Fibroblast of skin of back (primary cell): Measurements from ENCODE around the gene AGAP1.

Experiments
- DNase-seq: peaks from one replicate; pipeline ENCODE4 v3.0.0-alpha.2; 2013

AGAP1 gene

DNA sequence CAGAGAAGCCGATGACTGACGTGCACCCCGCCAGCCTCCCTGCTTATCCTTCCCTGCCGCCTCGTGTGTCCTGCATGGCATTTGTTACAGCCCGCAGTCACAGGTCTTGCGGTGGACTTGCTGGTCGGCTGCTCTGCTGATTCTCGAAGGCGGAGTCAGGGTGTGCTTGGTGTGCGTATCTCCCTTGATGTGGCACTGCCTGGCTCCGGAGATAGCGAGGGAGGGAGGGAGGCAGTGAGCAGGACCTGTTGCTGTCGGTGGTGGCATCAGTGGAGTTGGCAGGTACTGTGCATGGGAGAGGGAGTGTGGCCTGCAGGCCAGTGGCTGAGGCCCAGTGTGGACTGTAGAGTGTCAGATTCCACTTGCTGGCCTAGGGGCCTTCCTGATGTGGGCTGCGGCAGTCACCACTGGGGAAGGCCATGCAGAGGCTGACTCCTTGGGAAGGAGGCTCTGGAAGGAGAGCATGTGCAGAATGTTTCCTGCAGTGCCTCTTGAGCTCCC is 198.9 kb downstream of the AGAP1 start:
- no peak for DNase-seq

DNA sequence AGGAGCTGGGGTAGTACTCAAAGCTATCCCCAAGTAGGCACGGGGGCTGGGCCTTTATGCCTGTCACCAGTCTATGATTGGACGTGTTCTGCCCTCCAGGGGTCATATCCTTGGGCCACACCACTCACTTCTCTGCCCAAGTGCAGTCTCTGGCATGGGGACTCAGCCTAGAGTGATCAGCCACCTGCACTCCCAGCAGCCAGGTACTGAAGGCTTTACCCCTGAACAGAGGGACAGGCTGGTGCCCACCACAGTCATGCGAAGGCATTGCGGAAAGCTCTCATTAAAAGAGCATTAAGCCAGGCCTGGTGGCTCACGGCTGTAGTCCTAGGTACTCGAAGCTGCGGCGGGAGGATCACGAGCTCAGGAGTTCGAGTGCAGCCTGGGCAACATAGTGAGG is 199.4 kb downstream of the AGAP1 start:
- DNase-seq: no peak

DNA sequence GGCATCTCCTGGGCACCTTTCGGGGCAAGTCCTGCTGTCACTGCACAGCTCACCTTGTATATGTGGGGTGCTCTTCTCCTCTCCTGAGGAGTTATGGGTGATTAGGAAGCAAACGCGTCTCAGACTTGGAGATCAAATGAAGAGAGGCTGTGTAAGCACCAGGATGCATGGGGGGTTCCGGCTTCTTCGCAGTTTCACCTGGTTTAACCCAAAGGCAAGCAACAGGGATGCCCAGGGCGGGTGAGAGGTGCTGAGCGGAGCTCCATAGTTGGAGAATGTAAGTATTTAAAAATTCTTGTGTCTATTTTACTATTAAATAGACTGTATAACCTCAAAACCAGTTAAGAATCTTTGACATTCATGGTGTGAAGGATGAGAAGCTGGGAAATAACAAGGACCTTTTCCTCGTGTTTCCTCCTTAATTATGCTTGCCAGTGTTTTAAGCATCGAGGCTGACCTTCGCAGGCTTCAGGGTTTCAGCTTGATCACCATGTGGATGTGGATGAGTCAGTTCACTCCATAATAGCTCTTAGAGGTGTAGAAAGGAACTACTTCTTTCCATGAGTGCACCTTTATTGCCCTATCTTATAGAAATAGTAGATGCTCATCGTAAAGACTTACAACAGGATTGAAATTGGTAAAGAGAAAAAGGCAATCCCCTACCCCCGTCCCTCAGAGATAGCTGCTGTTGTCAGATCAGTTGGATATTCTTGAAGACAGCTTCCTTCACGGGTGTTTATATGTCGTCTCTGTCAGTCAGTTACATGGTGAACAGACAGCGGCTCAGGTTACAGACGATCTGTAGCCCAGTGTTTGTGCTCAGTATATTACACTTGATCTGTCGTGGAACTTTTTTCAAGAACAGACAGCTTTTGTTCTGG is 201.1 kb downstream of the AGAP1 start:
- DNase-seq: no peak

DNA sequence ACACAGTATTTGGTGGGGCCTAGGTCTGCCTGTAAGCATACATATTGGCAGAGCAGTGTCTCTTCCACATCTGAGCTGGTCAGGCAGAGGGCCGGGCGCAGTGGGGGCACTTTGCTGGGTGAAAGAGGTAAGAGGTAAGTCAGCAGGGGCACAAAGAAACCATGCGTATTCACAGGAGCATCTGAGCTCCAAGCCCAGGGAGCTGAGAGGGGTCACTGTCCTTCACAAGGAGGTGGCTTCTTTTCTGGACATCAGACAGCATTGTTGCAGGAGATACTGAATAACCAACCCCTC is 201.7 kb downstream of the AGAP1 start:
- no peak for DNase-seq

DNA sequence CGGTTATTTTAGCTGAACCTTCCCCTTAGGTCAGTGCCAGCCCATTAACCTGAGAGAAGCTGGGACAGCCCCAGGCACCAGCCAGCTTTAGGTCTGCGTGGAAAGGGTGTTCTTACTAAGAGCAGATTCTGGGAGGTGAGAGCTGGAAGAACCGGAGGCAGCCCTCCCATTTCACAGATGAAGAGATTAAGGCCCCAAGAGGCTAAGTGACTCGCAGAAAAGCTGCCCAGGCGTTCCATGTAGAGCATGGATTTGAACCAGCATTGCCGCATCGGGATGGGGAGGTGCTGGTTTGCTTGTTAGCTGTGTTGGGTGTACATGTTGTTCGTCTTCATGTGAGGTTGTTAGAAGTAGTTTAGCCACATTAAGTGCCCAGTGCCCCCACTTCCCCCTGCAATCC is 203.2 kb downstream of the AGAP1 start:
- no peak for DNase-seq

DNA sequence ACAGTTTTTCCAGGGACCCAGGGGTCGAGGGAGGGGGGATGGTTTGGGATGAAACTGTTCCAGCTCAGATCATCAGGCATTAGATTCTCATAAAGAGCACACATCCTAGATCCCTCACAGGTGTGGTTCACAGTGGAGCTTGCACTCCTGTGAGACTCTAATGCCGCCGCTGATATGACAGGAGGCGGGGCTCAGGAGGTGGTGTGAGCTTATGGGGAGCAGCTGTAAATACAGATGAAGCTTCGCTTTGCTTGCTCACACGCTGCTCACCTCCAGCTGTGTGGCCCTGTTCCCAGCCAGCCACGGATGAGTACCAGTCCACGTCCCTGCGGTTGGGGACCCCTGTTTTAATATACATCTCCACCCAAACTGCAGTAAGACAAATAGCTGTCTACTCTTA is 204.2 kb downstream of the AGAP1 start:
- no peak for DNase-seq

DNA sequence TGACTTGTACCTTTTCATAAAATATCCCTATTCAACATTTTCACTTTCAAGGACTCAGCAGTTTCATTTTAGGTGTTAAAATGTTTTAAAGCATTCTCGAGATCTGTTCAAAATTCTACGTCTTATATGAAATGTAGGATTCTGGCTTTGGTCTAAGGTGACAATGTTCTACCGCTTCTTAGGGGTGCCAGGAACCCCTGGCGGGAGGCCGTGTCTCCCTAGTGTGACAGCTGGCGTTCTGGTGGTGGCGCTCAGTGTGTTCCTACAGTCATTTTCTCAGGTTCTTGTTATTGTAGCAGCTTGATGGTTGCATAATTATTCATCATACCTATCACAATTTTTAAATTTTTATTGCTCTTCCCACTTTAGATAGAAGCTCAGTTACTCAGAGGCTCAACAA is 204.6 kb downstream of the AGAP1 start:
- DNase-seq: no peak

DNA sequence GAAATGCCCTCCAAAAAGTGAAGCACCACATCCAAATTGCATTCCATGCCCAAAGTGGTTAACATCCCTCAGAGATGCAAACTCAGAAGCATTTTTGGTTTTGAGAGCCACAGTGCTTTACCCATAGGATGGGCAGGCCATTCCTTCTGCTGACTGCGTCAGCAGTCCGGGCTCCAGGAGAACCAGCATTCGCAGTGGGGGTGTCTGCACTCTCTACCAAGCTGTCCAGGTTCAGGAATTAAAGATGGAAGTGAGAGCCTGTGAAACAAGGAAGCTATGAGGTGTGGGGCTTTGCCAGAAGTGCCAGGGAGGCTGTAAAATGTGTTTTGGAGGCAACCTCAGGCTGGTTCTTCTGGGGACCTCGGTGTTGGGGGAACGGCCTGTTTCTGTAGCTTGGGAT is 205.7 kb downstream of the AGAP1 start:
- DNase-seq: no peak

DNA sequence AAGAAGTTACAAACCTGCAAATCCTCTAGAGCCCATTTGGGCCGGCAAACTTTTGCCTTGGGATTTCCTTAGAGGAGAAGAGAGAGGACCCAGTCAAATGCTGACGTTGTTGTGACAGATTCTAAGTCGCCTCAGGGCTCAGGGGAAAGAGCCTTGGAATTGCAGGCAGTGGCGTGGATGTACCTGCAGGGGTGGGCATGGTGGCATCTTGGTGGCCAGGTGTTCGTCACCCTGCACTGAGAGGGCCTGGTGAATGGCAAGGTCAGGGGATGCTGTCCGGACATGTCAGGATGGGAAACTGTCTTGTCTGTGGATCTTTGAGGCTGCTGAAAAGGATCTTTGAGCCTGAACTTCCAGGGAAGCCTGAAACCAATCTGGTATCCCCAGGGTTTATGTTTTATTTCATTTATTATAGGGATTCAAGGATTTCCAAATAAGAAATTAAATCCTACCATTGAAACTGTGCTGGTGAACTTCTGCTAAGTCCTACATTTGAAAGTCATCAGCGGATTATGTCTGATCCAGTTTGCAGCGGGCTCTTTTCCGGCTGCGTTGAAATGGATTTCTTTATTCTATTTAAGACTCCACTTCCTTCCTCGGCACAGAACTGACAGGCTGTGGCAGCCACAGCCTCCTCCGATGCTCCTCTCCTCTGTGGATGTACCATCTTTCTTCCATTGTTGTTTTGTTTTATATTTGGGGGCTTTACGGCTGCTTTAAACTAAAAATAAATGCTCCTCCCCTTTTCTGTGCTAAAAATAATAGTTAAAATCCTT is 207.6 kb downstream of the AGAP1 start:
- no peak for DNase-seq

DNA sequence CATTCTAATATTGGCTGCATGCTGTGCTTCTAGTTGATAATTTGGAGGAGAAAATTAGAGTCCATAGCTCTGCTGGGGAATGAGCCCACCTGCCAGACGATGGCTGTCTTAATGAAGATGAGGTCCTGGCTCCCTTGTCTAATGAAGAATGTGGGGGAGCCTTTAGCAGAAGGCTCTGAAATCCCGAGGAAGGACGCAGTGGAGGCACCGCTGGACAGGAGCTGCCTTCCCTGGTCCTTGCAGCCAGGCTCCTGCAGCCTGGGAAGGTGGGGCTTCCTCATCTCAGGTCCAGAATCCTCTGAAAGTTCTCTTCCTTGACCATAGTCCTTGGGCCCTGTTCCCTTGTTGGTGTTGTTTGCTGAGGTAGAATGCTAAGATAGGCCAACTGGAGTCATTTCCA is 208.3 kb downstream of the AGAP1 start:
- DNase-seq: no peak

DNA sequence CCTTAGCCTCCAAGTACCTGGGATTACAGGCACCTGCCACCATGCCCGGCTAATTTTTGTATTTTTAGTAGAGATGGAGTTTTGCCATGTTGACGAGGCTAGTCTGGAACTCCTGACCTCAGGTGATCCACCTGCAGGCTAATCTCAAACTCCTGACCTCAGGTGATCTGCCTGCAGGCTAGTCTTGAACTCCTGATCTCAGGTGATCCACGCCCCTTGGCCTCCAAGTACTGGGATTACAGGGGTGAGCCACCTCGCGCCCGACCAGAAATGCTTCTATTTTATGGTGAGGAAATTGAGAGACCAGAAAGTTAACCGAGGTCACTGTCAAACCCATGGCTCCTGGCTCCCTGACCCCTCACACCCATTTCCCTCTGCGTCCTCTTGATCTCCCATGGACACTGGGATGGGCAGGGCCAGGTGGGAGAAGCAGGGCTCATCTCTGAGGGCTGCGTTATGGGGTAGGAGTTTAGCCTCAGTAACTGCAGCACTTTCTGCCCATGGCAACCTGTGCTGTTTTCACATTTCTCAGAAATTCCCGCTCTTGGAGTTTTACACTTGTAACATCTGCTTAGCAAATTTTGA is 210.0 kb downstream of the AGAP1 start:
- DNase-seq: no peak

DNA sequence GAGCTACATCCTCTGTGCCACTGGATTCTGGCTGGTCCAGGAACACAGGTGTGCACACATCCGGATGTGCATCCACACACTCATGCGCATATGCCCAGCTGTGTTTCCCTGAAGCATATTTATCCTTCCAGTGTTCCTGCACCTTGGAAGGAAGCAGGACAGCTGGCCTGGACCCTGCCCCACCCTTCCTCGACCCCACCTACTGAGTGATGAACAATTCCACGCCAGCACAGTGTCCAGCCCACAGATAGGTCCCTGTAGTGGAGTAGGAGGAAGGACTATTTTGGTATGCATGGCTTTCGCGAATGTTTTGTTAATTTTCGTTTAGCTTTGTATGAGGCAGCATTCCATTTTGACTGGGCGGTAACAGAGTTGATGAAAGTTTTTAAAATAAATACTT is 211.5 kb downstream of the AGAP1 start:
- peak; percentile 16 for DNase-seq

DNA sequence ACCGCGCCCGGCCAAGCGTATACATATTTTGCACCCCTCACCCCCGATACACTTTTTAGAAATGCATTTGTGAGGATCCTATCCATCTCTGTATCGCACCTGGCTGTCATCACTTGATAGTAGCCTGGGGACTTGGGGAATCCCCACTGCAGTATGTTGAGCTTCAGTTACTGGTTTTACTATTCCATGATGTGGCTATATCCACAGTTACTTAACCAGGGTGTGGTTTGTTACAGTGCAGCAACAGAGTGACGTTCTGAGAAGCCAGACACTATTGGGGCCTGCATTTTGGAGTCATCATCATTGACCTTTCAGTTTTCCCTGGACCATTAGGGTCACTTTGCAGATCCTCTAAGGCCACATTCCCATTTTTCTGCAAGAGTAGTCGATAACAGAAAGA is 212.7 kb downstream of the AGAP1 start:
- DNase-seq: no peak

DNA sequence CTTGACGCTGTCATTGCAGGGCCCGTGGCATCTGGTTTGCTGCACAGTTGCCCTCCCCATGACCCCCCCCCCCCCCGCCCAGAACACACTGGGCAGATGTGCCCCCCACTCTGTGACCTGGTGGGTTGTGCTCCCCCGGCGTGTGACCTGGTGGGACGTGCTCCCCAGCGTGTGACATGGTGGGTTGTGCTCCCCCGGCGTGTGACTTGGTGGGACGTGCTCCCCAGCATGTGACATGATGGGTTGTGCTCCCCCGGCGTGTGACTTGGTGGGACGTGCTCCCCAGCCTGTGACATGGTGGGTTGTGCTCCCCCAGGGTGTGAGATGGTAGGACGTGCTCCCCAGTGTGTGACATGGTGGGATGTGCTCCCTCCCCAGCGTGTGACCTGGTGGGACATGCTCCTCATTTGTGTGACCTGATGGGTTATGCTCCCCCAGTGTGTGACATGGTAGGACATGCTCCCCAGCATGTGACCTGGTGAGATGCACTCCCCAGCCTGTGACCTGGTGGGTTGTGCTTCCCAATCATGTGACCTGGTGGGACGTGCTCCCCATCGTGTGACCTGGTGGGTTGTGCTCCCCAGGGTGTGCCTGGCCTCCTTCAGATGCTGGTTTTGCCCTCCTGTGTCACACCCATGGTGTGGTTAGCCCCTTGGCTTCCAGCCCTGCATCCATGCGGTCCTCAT is 213.7 kb downstream of the AGAP1 start:
- no peak for DNase-seq

DNA sequence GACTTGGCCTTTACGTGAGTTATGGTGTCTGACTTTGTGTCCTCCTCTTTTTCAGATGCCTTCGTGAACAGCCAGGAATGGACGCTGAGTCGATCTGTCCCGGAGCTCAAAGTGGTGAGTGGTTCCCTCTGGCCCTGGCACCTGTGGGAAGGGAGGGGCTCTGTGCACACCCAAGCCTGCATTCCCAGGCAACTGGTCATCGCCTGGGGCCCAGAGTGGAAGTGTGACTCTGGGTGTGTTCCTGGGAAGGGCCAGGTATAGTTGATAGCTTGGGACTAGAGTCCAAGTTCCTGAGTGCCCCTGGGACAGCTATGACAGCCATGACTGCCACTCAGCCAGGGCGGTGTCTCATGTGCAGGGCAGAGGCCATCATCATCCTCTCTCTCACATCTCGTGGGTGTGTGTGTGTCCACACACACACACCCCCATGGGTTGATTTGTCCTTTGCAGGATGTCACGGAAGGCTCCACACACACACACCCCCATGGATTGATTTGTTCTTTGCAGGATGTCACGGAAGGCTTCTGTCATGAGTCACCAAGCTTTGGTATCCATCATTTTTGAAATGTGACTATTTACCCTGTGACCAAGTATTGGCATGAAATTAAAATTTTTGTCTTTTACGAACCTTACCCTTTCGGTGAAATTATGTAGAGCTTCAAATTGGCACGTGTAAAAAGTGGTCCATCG is 215.4 kb downstream of the AGAP1 start:
- peak; percentile 82 for DNase-seq

DNA sequence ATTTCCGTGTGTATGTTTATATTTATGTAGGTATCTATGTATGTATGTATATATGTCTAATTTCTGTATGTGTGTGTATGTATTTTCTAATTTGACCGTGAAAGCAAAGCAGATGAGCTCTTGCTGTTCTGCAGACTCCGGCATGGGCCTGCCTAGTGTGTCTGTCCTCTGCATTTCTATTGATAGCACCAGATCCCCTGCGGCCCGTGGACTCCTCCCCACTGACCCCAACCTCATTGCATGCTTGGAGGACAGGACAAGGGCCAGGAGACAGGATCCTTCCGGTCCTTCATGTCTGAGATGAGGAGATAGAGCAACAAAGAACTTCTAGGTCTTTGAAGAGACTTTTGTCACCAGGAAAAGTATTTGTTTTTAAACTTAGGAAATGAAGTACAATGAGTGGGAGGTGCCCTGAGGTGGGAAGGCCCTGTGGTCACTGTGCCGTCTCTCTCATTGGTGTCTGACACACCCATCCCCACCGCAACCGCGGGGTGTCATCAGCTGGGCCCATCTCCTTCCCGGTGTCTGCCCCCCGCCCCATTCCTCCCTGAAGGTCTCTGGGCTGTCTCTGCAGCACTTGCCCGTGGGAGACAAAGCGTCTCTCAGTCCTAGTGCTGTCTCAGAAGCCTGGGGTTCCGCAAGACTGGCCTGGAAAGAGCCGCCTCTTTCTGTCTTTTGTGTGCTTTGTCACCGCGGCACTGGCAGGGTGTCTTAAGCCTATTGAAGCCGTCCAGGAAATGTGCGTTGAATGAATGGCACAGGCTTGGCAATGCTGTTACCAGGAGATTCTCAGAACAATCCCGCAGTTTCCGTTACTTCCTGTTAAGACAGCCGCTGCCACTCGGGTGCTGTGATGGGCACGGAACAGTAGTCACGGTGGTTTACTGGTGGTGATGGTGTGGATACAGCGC is 216.4 kb downstream of the AGAP1 start:
- no peak for DNase-seq

DNA sequence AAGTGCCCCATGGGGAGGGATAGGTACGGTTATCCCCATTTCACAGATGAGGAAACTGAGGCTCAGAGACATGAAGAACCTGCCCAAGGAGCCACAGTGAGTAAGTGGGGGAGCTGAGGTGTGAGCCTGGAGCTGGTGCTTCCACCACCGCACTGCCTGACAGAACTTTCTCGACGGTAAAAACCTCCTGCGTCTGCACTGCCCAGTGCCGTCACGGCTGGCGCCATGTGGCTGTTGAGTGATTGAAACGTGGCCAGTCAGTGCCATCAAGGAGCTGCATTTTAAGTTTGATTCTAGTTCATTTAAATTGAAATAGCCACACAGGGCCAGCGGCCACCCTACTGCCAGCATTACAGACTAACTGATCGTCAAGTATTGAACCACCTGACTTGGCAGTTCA is 217.1 kb downstream of the AGAP1 start:
- no peak for DNase-seq

DNA sequence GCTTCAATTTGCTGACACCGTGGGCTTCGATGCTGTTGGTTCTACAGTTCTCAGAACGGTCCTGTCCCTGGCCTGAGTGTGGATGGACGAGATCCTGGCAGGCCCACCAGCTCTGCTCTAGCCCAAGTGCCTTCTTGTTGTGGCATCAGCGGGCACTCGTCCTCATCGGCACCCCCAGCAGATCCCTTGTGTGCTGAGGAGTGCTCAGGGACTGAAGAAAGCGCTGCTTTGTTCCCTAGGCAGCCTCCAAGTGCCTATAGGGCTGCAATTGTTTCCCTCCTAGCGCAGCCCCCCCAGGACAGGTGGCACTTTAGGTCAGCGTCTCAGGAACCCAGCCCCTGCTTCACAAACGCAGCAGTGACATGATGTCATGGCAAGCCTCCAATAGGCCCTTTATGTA is 217.7 kb downstream of the AGAP1 start:
- no peak for DNase-seq

DNA sequence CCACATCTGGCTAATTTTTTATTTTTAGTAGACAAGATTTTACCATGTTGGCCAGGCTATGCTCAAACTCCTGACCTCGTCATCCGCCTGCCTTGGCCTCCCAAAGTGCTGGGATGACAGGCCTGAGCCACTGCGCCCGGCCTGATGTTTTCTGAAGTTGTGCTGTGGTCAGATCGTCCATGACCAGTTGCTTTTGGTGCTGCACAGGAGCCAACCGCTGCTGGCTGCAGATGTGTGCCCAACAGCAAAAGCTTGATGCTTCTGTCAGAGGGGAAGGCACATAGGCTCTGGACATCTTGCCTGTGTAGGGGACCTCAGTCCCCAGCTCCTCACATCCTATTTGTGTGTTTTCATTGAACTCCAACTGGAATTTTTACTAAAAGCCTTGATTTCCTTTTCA is 218.3 kb downstream of the AGAP1 start:
- DNase-seq: no peak

DNA sequence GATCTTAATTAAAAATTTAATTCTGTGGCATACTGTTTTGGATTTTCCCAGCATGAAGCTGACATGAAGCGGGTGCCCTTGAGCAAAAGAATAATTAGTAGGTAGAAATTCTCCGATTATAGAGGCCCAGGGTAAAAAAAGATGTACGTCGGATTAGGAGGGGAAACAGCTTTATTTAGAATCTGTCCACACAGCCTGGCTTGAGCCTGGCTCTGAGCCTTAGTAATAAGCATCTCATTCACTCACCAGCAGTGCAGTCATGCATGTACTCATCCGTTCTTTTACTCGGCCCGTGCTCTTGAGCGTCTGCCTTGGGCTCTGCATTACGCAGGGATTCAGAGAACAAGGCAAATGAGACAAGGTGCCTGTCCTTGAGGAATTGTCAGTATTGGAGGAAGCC is 219.3 kb downstream of the AGAP1 start:
- no peak for DNase-seq

DNA sequence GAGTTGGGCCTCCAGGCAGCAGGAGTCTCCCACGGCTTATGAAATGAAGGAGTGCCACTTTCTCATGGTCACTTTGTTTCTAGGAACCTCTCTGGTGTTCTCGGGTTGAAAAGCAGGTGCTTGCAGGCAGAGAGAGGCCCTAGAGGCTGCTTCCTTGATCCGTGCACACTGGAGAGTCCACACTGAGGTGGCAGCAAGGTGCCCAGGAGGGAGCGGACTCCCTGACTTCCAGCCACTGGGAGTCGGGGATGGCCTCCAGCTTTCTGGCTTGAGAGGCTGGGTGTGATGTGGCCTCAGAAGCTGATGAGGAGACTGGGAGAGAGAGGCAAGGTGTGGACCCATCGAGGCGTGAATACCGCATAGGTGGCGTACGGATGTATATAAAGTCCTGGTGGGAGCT is 221.8 kb downstream of the AGAP1 start:
- no peak for DNase-seq
